Calu3 (cell line): ENCODE results near the gene ASTN2. TPM values are rescaled to one million over a fixed set of nuclear protein-coding genes. Genes with fewer than 3 reads are reported as not detected.

Experiments used
- BruUV-seq: library from RNA; stranded (reverse); fragments of 400-500 nt; replicated peaks from 2 replicates; lab custom pipeline; 2021; lab: Mats Ljungman, UMichigan
- CTCF ChIA-PET: fragments of 300-600 bp; sonication (Branson Sonifier 250); formaldehyde crosslinking; loops from one replicate; lab custom pipeline; 2022; ENCODE audit warnings: antibody characterized with exemption; lab: Charles Lee
- DNase-seq: peaks from one replicate; pipeline ENCODE4 v3.0.0; 2022
- H3K27ac Mint-ChIP-seq: one replicate; pipeline ENCODE4 v1.8.0; 2022; ENCODE audit warnings: mixed read lengths; ENCODE audit not compliant: unreplicated experiment
- H3K27me3 Mint-ChIP-seq: one replicate; pipeline ENCODE4 v1.8.0; 2022; ENCODE audit warnings: mixed read lengths; ENCODE audit not compliant: unreplicated experiment
- H3K36me3 Mint-ChIP-seq: one replicate; pipeline ENCODE4 v1.8.0; 2022; ENCODE audit warnings: mild to moderate bottlenecking, moderate library complexity, mixed read lengths; ENCODE audit not compliant: insufficient read depth, unreplicated experiment
- H3K4me1 Mint-ChIP-seq: one replicate; pipeline ENCODE4 v1.8.0; 2022; ENCODE audit warnings: mild to moderate bottlenecking, low read depth, mixed read lengths; ENCODE audit not compliant: unreplicated experiment
- H3K4me3 Mint-ChIP-seq: one replicate; pipeline ENCODE4 v1.8.0; 2022; ENCODE audit warnings: mild to moderate bottlenecking, low read depth, moderate library complexity, mixed read lengths; ENCODE audit not compliant: unreplicated experiment
- H3K9me3 Mint-ChIP-seq: one replicate; pipeline ENCODE4 v1.8.0; 2022; ENCODE audit warnings: low read depth, mixed read lengths; ENCODE audit not compliant: unreplicated experiment
- intact Hi-C: fragments of 100-400 bp; cut with micrococcal nuclease; formaldehyde crosslinking; loops from one replicate; pipeline ENCODE4 v1.10.0; 2022; ENCODE audit not compliant: unreplicated experiment
- total RNA-seq: library from RNA; stranded (reverse); gene quantifications from 2 replicates; pipeline ENCODE4 v1.2.3, GENCODE V29; 2022
- TF ChIP-seq, protein P1 (sequence below): fragments of 200-600 bp; IDR thresholded peaks from one replicate; pipeline ENCODE4 v1.8.0; 2022; ENCODE audit warnings: antibody characterized with exemption; ENCODE audit not compliant: unreplicated experiment

The ASTN2 gene
- total RNA-seq, 1 experiment from 2014 or later = 1.7 TPM

DNA sequence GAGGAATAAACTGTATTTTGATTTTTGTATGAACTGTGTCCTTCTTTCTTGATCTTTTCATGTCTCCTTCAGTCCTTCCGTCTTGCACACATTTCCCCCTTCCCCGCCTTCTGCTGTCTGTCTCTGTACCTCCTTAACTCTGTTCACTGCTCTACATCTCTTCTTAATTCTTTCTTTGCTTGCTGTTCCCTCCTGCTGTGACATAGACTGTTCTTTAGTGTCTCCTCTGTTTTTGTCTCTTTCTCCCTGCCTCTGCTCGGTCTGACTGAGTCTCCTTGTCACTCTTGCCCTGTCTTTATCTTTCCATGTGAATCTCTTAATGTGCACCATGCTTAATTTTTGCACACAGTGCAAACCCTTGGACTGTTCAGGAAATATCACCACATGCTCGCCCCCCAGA is 614.8 kb downstream of the ASTN2 start:
- Mint-ChIP-seq H3K4me3 (no peak overlapping the region), H3K9me3 (peaks cover 4% of the 10 kb centered on the region), H3K27ac (no peak overlapping the region), H3K36me3 (no peaks in the 10 kb centered on the region), H3K27me3 (peaks cover 14% of the 10 kb centered on the region), H3K4me1 (no peaks in the 10 kb centered on the region)
- TF ChIP-seq, protein P1, sequence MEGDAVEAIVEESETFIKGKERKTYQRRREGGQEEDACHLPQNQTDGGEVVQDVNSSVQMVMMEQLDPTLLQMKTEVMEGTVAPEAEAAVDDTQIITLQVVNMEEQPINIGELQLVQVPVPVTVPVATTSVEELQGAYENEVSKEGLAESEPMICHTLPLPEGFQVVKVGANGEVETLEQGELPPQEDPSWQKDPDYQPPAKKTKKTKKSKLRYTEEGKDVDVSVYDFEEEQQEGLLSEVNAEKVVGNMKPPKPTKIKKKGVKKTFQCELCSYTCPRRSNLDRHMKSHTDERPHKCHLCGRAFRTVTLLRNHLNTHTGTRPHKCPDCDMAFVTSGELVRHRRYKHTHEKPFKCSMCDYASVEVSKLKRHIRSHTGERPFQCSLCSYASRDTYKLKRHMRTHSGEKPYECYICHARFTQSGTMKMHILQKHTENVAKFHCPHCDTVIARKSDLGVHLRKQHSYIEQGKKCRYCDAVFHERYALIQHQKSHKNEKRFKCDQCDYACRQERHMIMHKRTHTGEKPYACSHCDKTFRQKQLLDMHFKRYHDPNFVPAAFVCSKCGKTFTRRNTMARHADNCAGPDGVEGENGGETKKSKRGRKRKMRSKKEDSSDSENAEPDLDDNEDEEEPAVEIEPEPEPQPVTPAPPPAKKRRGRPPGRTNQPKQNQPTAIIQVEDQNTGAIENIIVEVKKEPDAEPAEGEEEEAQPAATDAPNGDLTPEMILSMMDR = no peak
- no peak for DNase-seq
- no TSS peak for BruUV-seq
- intact Hi-C loops = no loop called here
- CTCF ChIA-PET = no interaction called here

DNA sequence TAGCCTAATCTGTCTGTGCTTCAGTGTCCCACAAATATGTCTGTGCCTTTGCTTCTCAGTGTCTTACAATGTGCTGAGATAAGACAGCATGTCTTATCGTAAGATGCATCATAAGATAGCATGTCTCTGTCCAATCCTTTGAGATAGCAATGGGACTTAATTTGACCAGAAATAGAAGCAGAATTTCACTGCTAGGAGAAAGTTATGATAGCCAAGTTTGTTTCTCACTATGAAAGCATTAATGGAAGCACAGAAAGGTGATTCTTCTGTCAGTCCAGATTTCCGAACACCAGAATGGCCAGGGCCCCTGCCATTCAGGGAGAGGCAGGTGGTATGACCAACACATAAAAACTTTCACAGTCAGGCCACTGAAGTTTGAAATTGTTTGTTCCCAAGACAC is 616.3 kb downstream of the ASTN2 start:
- CTCF ChIA-PET = no interaction called here
- H3K27me3 Mint-ChIP-seq = peaks cover 14% of the 10 kb centered on the region

DNA sequence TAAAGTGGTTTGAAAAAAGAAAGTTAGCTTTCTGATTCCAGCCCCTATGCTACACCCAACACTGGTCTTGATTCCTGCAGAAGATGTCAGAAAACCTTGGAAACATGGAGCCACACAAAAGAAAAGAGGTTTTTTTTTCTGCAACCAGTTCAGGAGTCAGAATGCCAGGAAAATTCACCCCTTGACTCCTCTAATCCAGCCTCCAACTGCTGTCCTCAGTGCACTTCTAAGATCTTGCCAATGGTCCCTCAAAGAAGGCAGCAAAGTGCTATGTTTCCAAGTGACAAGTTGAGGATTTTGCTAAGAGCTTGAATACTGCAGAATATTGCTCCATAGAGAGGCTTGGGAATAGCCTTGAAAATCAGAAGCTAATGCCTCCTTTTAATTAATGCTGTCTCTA is 617.6 kb downstream of the ASTN2 start:
- Mint-ChIP-seq H3K4me3 (no peak overlapping the region), H3K9me3 (peaks cover 4% of the 10 kb centered on the region), H3K27me3 (peaks cover 14% of the 10 kb centered on the region), H3K4me1 (no peaks in the 10 kb centered on the region), H3K27ac (no peak overlapping the region), H3K36me3 (no peaks in the 10 kb centered on the region)
- TF ChIP-seq, protein P1 = no peak
- no peak for DNase-seq
- CTCF ChIA-PET = no interaction called here
- BruUV-seq = no TSS peak
- intact Hi-C loops = no loop called here

More for the DNA sequence above, 616.3 kb downstream of the ASTN2 start:
- no TSS peak for BruUV-seq
- H3K4me3 Mint-ChIP-seq = no peak overlapping the region
- no peaks in the 10 kb centered on the region for H3K4me1 Mint-ChIP-seq
- H3K9me3 Mint-ChIP-seq = peaks cover 4% of the 10 kb centered on the region
- H3K27ac Mint-ChIP-seq = no peak overlapping the region
- TF ChIP-seq, protein P1 = no peak
- intact Hi-C loops = no loop called here
- H3K36me3 Mint-ChIP-seq = no peaks in the 10 kb centered on the region
- no peak for DNase-seq

DNA sequence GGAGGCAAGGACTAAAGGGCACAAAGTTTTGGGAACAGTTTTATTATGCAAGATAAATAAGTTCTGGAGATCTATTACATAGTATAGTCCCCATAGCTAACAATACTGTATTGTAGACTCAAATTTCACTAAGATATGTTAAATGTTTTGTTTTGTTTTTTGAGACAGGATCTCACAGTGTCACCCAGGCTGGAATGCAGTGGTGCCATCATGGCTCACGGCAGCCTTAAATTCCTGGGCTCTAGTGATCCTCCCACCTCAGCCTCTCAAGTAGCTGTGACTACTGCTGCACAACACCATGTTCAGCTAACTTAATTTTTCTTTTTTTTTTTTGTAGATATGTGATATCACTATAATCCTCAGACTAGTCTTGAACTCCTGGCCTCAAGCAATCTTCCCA is 618.2 kb downstream of the ASTN2 start:
- H3K36me3 Mint-ChIP-seq = no peaks in the 10 kb centered on the region
- no peak overlapping the region for H3K4me3 Mint-ChIP-seq
- TF ChIP-seq, protein P1 = no peak
- H3K9me3 Mint-ChIP-seq = peaks cover 4% of the 10 kb centered on the region
- H3K4me1 Mint-ChIP-seq = no peaks in the 10 kb centered on the region
- CTCF ChIA-PET = no interaction called here
- DNase-seq = no peak
- intact Hi-C loops = no loop called here
- H3K27ac Mint-ChIP-seq = no peak overlapping the region
- peaks cover 14% of the 10 kb centered on the region for H3K27me3 Mint-ChIP-seq
- BruUV-seq = no TSS peak
